Neuronal stem cell (in vitro differentiated cells): ENCODE measurements around the gene SH3D19. TPM values are rescaled to one million over a fixed set of nuclear protein-coding genes. Genes with fewer than 3 reads are reported as not detected.

Experiments
- DNase-seq: peaks from one replicate; pipeline ENCODE4 v3.0.0-alpha.2; 2013; ENCODE audit warnings: low spot score
- H2AFZ ChIP-seq: one replicate; pipeline ENCODE4 v1.6.1; 2013; ENCODE audit warnings: mild to moderate bottlenecking, low read length, inconsistent platforms
- H2AK5ac ChIP-seq: 2 replicates; pipeline ENCODE4 v1.6.1; 2013; ENCODE audit warnings: low read depth, mild to moderate bottlenecking, inconsistent platforms, low read length, moderate library complexity, mixed read lengths
- H2BK120ac ChIP-seq: 2 replicates; pipeline ENCODE4 v1.6.1; 2013; ENCODE audit warnings: low read depth, mild to moderate bottlenecking, inconsistent platforms, low read length, moderate library complexity, mixed read lengths
- H2BK12ac ChIP-seq: one replicate; pipeline ENCODE4 v1.6.1; 2013; ENCODE audit warnings: low read length, inconsistent platforms
- H2BK15ac ChIP-seq: 2 replicates; pipeline ENCODE4 v1.6.1; 2013; ENCODE audit warnings: mild to moderate bottlenecking, low read length, inconsistent platforms, mixed read lengths
- H2BK5ac ChIP-seq: one replicate; pipeline ENCODE4 v1.6.1; 2013; ENCODE audit warnings: inconsistent platforms, mild to moderate bottlenecking, low read length, moderate library complexity
- H3K14ac ChIP-seq: one replicate; pipeline ENCODE4 v1.6.1; 2013; ENCODE audit warnings: low read length, inconsistent platforms
- H3K18ac ChIP-seq: 2 replicates; pipeline ENCODE4 v1.6.1; 2013; ENCODE audit warnings: low read length, inconsistent platforms
- H3K23ac ChIP-seq: 2 replicates; pipeline ENCODE4 v1.6.1; 2013; ENCODE audit warnings: low read depth, mild to moderate bottlenecking, mixed read lengths, low read length, inconsistent platforms; ENCODE audit not compliant: poor library complexity
- H3K27ac ChIP-seq: replicated peaks from 3 replicates; pipeline ENCODE4 v1.5.1; 2013; ENCODE audit warnings: low read length, inconsistent platforms
- H3K27me3 ChIP-seq, 3 experiments: 2 replicates each; pipeline ENCODE4 v1.6.1; 2013; ENCODE audit warnings: low read length in 3 of 3, mild to moderate bottlenecking in 2 of 3, inconsistent platforms in 1 of 3, low read depth in 1 of 3, mixed read lengths in 1 of 3, moderate library complexity in 1 of 3; ENCODE audit not compliant: control insufficient read depth in 3 of 3, insufficient read depth in 3 of 3
- H3K36me3 ChIP-seq, 2 donors: replicated peaks in 1 of 2; 2 replicates each; pipeline ENCODE4 v1.6.1; 2013; ENCODE audit warnings: low read length in 2 of 2; ENCODE audit not compliant: control insufficient read depth in 2 of 2, insufficient read depth in 2 of 2
- H3K4ac ChIP-seq: 2 replicates; pipeline ENCODE4 v1.6.1; 2013; ENCODE audit warnings: inconsistent platforms, mild to moderate bottlenecking, low read length, moderate library complexity
- H3K4me1 ChIP-seq, 2 donors: 1 replicate in 1 of 2; 2 replicates in 1 of 2; pipeline ENCODE4 v1.6.1; 2013; ENCODE audit warnings: low read length in 2 of 2, low read depth in 1 of 2; ENCODE audit not compliant: control insufficient read depth in 2 of 2, insufficient read depth in 1 of 2
- H3K4me2 ChIP-seq: one replicate; pipeline ENCODE4 v1.6.1; 2013; ENCODE audit warnings: mild to moderate bottlenecking, low read length, inconsistent platforms; ENCODE audit not compliant: insufficient read depth, poor library complexity, severe bottlenecking
- H3K4me3 ChIP-seq, 2 donors: 2 replicates each; pipeline ENCODE4 v1.5.1; 2013; ENCODE audit warnings: low read length in 2 of 2, mild to moderate bottlenecking in 2 of 2, inconsistent platforms in 1 of 2, moderate library complexity in 1 of 2
- H3K79me1 ChIP-seq: one replicate; pipeline ENCODE4 v1.6.1; 2013; ENCODE audit warnings: low read depth, mild to moderate bottlenecking, inconsistent platforms, low read length, moderate library complexity
- H3K9ac ChIP-seq: one replicate; pipeline ENCODE4 v1.6.1; 2013; ENCODE audit warnings: mild to moderate bottlenecking, low read depth, low read length, inconsistent platforms; ENCODE audit not compliant: poor library complexity
- H3K9me3 ChIP-seq, 2 donors: replicated peaks in 1 of 2; 2 replicates each; pipeline versions ENCODE3 to v1.6.1; 2013; ENCODE audit warnings: low read length in 2 of 2, mild to moderate bottlenecking in 2 of 2, inconsistent platforms in 1 of 2, low read depth in 1 of 2, mixed read lengths in 1 of 2, moderate library complexity in 1 of 2; ENCODE audit not compliant: control insufficient read depth in 2 of 2, insufficient read depth in 1 of 2
- H4K8ac ChIP-seq: one replicate; pipeline ENCODE4 v1.6.1; 2013; ENCODE audit warnings: low read depth, mild to moderate bottlenecking, inconsistent platforms, low read length, moderate library complexity
- H4K91ac ChIP-seq: one replicate; pipeline ENCODE4 v1.6.1; 2013; ENCODE audit warnings: low read length, low read depth, mild to moderate bottlenecking, inconsistent platforms; ENCODE audit not compliant: poor library complexity
- WGBS, 2 donors: extraction: QIAGEN DNeasy Blood & Tissue Kit; methylation state at CpG; one replicate each; pipeline ENCODE4 v1.1.7; 2013; ENCODE audit warnings: missing lambda C conversion rate in 2 of 2, mixed read lengths in 1 of 2; ENCODE audit not compliant: insufficient read length in 2 of 2, insufficient replicate concordance in 1 of 2; ENCODE audit errors: extremely low coverage in 2 of 2; 5-methylcytosine and 5-hydroxymethylcytosine counted together
- polyA plus RNA-seq, 2 experiments: library from polyadenylated mRNA; stranded (reverse); fragments of 200-250 nt; gene quantifications; one replicate each; pipeline ENCODE4 v1.2.3, GENCODE V29; 2013

The SH3D19 gene, protein sequence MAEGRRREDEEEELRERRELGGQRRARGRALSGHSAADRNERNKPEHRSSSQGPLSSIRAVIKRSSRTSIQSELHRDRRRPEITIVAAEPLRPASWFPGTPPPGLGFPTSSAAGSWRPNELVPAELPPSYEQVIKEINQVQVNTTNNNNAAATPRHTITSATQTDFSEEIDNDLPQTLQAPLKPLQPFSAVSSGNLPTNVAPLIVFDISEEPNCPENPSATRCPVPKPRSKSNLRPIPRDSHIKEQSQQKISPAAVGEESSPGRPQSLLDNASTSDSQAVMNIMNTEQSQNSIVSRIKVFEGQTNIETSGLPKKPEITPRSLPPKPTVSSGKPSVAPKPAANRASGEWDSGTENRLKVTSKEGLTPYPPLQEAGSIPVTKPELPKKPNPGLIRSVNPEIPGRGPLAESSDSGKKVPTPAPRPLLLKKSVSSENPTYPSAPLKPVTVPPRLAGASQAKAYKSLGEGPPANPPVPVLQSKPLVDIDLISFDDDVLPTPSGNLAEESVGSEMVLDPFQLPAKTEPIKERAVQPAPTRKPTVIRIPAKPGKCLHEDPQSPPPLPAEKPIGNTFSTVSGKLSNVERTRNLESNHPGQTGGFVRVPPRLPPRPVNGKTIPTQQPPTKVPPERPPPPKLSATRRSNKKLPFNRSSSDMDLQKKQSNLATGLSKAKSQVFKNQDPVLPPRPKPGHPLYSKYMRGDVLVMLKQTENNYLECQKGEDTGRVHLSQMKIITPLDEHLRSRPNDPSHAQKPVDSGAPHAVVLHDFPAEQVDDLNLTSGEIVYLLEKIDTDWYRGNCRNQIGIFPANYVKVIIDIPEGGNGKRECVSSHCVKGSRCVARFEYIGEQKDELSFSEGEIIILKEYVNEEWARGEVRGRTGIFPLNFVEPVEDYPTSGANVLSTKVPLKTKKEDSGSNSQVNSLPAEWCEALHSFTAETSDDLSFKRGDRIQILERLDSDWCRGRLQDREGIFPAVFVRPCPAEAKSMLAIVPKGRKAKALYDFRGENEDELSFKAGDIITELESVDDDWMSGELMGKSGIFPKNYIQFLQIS
- polyA plus RNA-seq (2013, experiment 1 of 2) = 10.7 TPM
- polyA plus RNA-seq (2013, experiment 2 of 2) = 11.0 TPM

DNA sequence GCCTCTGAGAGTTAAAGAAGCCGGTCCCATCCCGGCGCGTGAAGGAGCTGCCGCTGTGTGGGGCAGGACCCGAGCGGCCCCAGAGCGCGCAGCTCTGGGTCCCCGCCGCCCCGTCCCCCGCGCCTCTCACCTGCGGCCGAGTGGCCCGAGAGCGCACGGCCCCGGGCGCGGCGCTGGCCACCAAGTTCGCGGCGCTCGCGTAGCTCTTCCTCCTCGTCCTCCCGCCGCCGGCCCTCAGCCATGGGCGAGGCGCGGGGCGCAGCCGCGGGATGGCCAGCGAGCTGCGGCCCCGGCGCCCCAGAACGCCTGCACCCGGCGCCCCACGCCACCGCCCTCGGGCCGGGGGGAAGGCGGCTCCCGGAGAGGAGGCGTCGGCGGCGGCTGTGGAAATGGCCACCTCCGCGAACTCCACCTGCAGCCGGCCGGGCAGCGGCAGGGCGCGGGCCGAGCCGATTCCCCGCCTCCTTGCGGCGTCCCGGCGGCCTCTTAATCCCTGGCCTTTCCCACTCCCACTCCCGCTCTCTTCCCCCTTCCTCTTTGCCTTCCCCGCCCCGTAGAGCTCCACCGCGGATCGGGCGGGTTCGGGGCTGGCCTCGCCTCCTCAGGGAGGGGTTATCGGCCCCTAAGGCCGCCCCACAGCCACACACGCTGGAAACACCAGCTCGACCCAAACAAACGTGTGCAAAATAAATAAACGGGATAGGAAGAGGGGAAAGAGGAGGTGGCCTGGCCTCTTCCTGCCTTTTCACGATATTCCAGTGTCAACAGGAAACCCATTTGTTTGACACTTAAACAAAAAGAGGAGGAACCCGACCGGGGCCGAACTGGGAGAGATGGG, at the start of gene SH3D19:
Gene SH3D19 (minus strand): TSS at position 495 of the 838 bp plus-strand sequence. CDS start 253 bp downstream, at position 242.
- peak within 1 kb of the TSS; percentile 98 for H2AFZ ChIP-seq
- no peak within 1 kb of the TSS for H4K91ac ChIP-seq
- H3K4me2 ChIP-seq = peak within 1 kb of the TSS; percentile 89
- peak within 1 kb of the TSS; percentile 88 for H3K27ac ChIP-seq
- no peaks in the 10 kb centered on the region for H3K27me3 ChIP-seq
- H3K18ac ChIP-seq = peak within 1 kb of the TSS; percentile 99
- peaks cover 2 to 8% of the 10 kb centered on the region in 2 donors for H3K4me1 ChIP-seq
- H3K36me3 ChIP-seq = peaks cover 0 to 2% of the 10 kb centered on the region in 2 donors
- H3K14ac ChIP-seq = no peak within 1 kb of the TSS
- no peaks in the 10 kb centered on the region for H3K9me3 ChIP-seq
- peak within 1 kb of the TSS; percentile 89 for H3K4ac ChIP-seq
- peak within 1 kb of the TSS; percentile 99 for H2BK120ac ChIP-seq
- peak within 1 kb of the TSS; percentile 84 for H3K4me3 ChIP-seq
- peak within 1 kb of the TSS; percentile 90 for H2BK12ac ChIP-seq
- peak within 1 kb of the TSS; percentile 56 for H4K8ac ChIP-seq
- peak within 1 kb of the TSS; percentile 90 for H2AK5ac ChIP-seq
- DNase-seq = peak; percentile 59
- WGBS, 2 donors = no CpG with 5 or more reads among the region's 88 CpGs
- H2BK5ac ChIP-seq = peak within 1 kb of the TSS; percentile 99
- peak within 1 kb of the TSS; percentile 84 for H3K9ac ChIP-seq
- H3K79me1 ChIP-seq = peaks cover 2% of the 10 kb centered on the region
- H2BK15ac ChIP-seq = peak within 1 kb of the TSS; percentile 89
- H3K23ac ChIP-seq = peak within 1 kb of the TSS; percentile 98

DNA sequence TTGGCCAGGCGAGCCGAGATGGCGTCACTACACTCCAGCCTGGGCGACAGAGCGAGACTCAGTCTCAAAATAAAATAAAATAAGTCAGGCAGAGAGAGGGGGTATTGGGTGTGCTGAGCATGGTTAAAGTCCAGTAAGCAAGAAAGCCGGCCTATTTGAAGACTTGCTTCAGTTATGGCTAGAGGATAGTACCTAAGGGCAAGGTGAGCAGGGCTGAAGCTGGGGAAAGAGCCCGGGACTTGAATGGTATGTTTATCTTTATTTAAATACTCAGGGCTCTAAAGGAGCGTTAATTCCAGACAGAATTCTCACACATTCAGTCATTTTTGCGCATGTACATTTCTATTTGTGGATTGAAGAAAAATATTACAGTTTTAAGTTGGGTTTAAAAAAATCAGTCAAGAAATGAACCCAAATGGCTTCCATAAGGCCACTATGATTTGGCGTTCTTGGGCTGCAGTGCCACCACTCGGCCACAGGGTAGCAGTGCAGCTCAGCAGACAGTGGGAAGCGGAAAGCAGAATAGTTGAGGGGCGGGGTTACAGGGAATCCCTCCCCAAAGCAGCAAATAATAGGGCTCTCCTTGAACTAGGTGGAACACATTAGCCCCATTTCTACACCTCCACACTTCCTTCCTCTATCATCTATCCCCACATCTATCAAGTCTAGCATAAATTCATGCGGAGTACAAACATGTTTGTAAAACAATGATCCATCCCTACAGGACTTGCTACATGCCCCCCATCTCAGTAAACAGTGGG, 37.2 kb upstream of the SH3D19 start:
- H3K4me1 ChIP-seq = peaks cover 4% of the 10 kb centered on the region in 2 donors
- H3K18ac ChIP-seq = no peak overlapping the region
- H3K14ac ChIP-seq = no peak overlapping the region
- H3K4me2 ChIP-seq = no peak overlapping the region
- peak; percentile 74 for DNase-seq
- H3K79me1 ChIP-seq = no peaks in the 10 kb centered on the region
- no peak overlapping the region for H3K27ac ChIP-seq
- no peak overlapping the region for H3K9ac ChIP-seq
- no peak overlapping the region for H2BK15ac ChIP-seq
- no peak overlapping the region for H4K8ac ChIP-seq
- no peaks in the 10 kb centered on the region for H3K9me3 ChIP-seq
- H2BK12ac ChIP-seq = no peak overlapping the region
- H2BK5ac ChIP-seq = no peak overlapping the region
- no peak overlapping the region for H3K4ac ChIP-seq
- H2AFZ ChIP-seq = peak overlapping the region; percentile 84
- H2AK5ac ChIP-seq = no peak overlapping the region
- H2BK120ac ChIP-seq = no peak overlapping the region
- H4K91ac ChIP-seq = no peak overlapping the region
- no peaks in the 10 kb centered on the region for H3K27me3 ChIP-seq
- WGBS, 2 donors = no CpG with 5 or more reads among the region's 14 CpGs
- H3K4me3 ChIP-seq = no peak overlapping the region
- H3K23ac ChIP-seq = no peak overlapping the region
- H3K36me3 ChIP-seq = no peaks in the 10 kb centered on the region

DNA sequence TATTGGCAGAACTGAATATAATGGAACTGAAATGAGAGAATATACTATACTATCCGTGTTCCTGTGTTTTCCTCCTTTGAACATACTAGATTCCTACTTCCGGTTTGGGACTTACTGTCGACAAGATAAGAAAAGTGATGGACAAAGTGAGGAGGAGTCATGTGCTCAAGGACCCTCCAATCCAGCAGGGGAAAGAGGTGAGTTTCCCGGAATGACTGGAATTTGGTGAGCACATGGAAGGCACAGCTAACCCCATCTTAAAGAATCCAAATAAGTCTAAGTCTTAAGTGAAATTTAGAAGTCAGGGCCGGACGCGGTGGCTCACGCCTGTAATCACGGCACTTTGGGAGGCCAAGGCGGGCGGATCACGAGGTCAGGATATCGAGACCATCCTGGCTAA, 36.6 kb upstream of the SH3D19 start:
- Histone ChIP-seq H3K79me1 (no peaks in the 10 kb centered on the region), H3K4me2 (no peak overlapping the region), H2BK15ac (no peak overlapping the region), H2AK5ac (no peak overlapping the region), H3K27me3 (no peaks in the 10 kb centered on the region), H3K9me3 (no peaks in the 10 kb centered on the region), H3K4me3 (no peak overlapping the region), H3K18ac (no peak overlapping the region), H3K4me1 (peaks cover 4% of the 10 kb centered on the region in 2 donors), H2BK120ac (no peak overlapping the region), H3K27ac (no peak overlapping the region), H4K8ac (no peak overlapping the region), H3K23ac (no peak overlapping the region), H3K14ac (no peak overlapping the region), H3K36me3 (no peaks in the 10 kb centered on the region), H3K9ac (no peak overlapping the region), H2AFZ (no peak overlapping the region), H2BK5ac (no peak overlapping the region), H4K91ac (no peak overlapping the region), H3K4ac (no peak overlapping the region), H2BK12ac (no peak overlapping the region)
- no peak for DNase-seq
- WGBS, 2 donors = no CpG with 5 or more reads among the region's 13 CpGs
